ENCODE data around the gene LRTM1. TPM values are rescaled to one million over a fixed set of nuclear protein-coding genes. Genes with fewer than 3 reads are reported as not detected.

Gene LRTM1
- polyA plus RNA-seq, 3 donors = not detected

GRCh38 chr3:54968546-54969172 lies 40.8 kb upstream of the LRTM1 start:
- H3K4me2 ChIP-seq (replicated peaks; ENCODE audit: extremely low read depth, low read length, poor library complexity, severe bottlenecking) = peak overlapping the region; percentile 88
- H3K36me3 ChIP-seq (replicated peaks in 1 of 2; ENCODE audit: control insufficient read depth in 1 of 2, insufficient read depth in 2 of 2, low read length in 2 of 2) = peaks cover 14 to 19% of the 10 kb centered on the region in 2 donors
- H3K4me1 ChIP-seq (ENCODE audit: control insufficient read depth in 1 of 2, insufficient read depth in 2 of 2, low read length in 2 of 2) = peaks cover 69 to 82% of the 10 kb centered on the region in 2 donors
- H3K27me3 Mint-ChIP-seq (ENCODE audit: low read depth in 3 of 3) = no peaks in the 10 kb centered on the region
- TF ChIP-seq CTCF (IDR thresholded peaks at IDR 0.05) = no peak
- H4K20me1 ChIP-seq (ENCODE audit: insufficient read depth, low read length) = no peaks in the 10 kb centered on the region
- H3K79me2 ChIP-seq (ENCODE audit: insufficient read depth, low read length) = peaks cover 52% of the 10 kb centered on the region
- peak overlapping the region; percentile 66 to 92 (median 85) for H3K27ac Mint-ChIP-seq
- WGBS (ENCODE audit: insufficient coverage) = 86% methylated on average over 2 of the region's 5 CpGs
- peaks cover 23 to 26% of the 10 kb centered on the region in 2 donors for H3K36me3 Mint-ChIP-seq
- peak overlapping the region; percentile 67 to 90 for H3K4me3 Mint-ChIP-seq
- intact Hi-C loops (cut with micrococcal nuclease) = no loop called here
- H2AFZ ChIP-seq (ENCODE audit: insufficient read depth, low read depth, low read length, poor library complexity, severe bottlenecking) = peak overlapping the region; percentile 41
- H3K9me3 Mint-ChIP-seq = peaks cover 0 to 3% (median 2%) of the 10 kb centered on the region in 7 donors
- H3K9ac ChIP-seq (ENCODE audit: insufficient read depth, low read length, poor library complexity, severe bottlenecking) = peak overlapping the region; percentile 52
- peak overlapping the region; percentile 43 to 79 for H3K27ac ChIP-seq (ENCODE audit: low read depth in 1 of 2, low read length in 2 of 2)
- H3K9me3 ChIP-seq (replicated peaks in 1 of 2; ENCODE audit: control insufficient read depth in 1 of 2, insufficient read depth in 1 of 2, low read length in 2 of 2) = no peaks in the 10 kb centered on the region
- no peak for DNase-seq
- H3K4me1 Mint-ChIP-seq = peaks cover 78% of the 10 kb centered on the region
- H3K27me3 ChIP-seq (ENCODE audit: control insufficient read depth in 2 of 2, insufficient read depth in 2 of 2, low read length in 2 of 2) = no peaks in the 10 kb centered on the region
- peak overlapping the region; percentile 40 to 81 (median 65) for H3K4me3 ChIP-seq (replicated peaks in 1 of 3; ENCODE audit: low read depth in 2 of 3, low read length in 3 of 3)

- Mint-ChIP-seq H3K4me3 (peak overlapping the region; percentile 67 to 90), H3K27ac (peak overlapping the region; percentile 66 to 92 (median 85)), H3K4me1 (peaks cover 84% of the 10 kb centered on the region), H3K9me3 (peaks cover 0 to 3% (median 0%) of the 10 kb centered on the region in 7 donors), H3K27me3 (ENCODE audit: low read depth in 3 of 3) (peaks cover 0 to 2% (median 0%) of the 10 kb centered on the region in 3 donors), H3K36me3 (peaks cover 16 to 17% of the 10 kb centered on the region in 2 donors)
- H3K79me2 ChIP-seq (ENCODE audit: insufficient read depth, low read length) = peaks cover 44% of the 10 kb centered on the region
- H3K9ac ChIP-seq (ENCODE audit: insufficient read depth, low read length, poor library complexity, severe bottlenecking) = peak overlapping the region; percentile 52
- intact Hi-C loops (cut with micrococcal nuclease) = no loop called here
- peak overlapping the region in 1 of 2 donors; percentile 79 for H3K27ac ChIP-seq (ENCODE audit: low read depth in 1 of 2, low read length in 2 of 2)
- H3K4me3 ChIP-seq (replicated peaks in 1 of 3; ENCODE audit: low read depth in 2 of 3, low read length in 3 of 3) = peak overlapping the region; percentile 40 to 81 (median 65)
- no peaks in the 10 kb centered on the region for H3K9me3 ChIP-seq (replicated peaks in 1 of 2; ENCODE audit: control insufficient read depth in 1 of 2, insufficient read depth in 1 of 2, low read length in 2 of 2)
- TF ChIP-seq CTCF (IDR thresholded peaks at IDR 0.05) = no peak
- peaks cover 77 to 91% of the 10 kb centered on the region in 2 donors for H3K4me1 ChIP-seq (ENCODE audit: control insufficient read depth in 1 of 2, insufficient read depth in 2 of 2, low read length in 2 of 2)
- peak overlapping the region; percentile 41 for H2AFZ ChIP-seq (ENCODE audit: insufficient read depth, low read depth, low read length, poor library complexity, severe bottlenecking)
- WGBS (ENCODE audit: insufficient coverage) = no CpG with 5 or more reads among the region's 1 CpG
- H4K20me1 ChIP-seq (ENCODE audit: insufficient read depth, low read length) = no peaks in the 10 kb centered on the region
- no peaks in the 10 kb centered on the region for H3K27me3 ChIP-seq (ENCODE audit: control insufficient read depth in 2 of 2, insufficient read depth in 2 of 2, low read length in 2 of 2)
- peak overlapping the region; percentile 88 for H3K4me2 ChIP-seq (replicated peaks; ENCODE audit: extremely low read depth, low read length, poor library complexity, severe bottlenecking)
- DNase-seq = peak; percentile 55 to 77 (median 75)
- peaks cover 5 to 10% of the 10 kb centered on the region in 2 donors for H3K36me3 ChIP-seq (replicated peaks in 1 of 2; ENCODE audit: control insufficient read depth in 1 of 2, insufficient read depth in 2 of 2, low read length in 2 of 2)
Observed at GRCh38 chr3:54967731-54968161, 39.9 kb upstream of the LRTM1 start.

Measured in CD14-positive monocyte (primary cell).